HCT116 (cell line): ENCODE results near the gene RNPS1. TPM values are rescaled to one million over a fixed set of nuclear protein-coding genes. Genes with fewer than 3 reads are reported as not detected.

Source experiments
- ATAC-seq: fragments of 200-7000 bp; cut with Tn5 transposase; 2 replicates; pipeline ENCODE4 v1.9.1; 2020; ENCODE audit warnings: mild to moderate bottlenecking, moderate library complexity
- BruUV-seq: library from RNA; stranded (reverse); fragments of 400-500 nt; replicated peaks from 2 replicates; lab custom pipeline; 2021; lab: Mats Ljungman, UMichigan
- CTCF ChIA-PET: fragments of 300-600 bp; sonication (Branson Sonifier 250); formaldehyde crosslinking; loops from one replicate; lab custom pipeline; 2021; ENCODE audit warnings: antibody characterized with exemption; lab: Charles Lee
- POLR2A ChIA-PET: fragments of 300-600, 350-600 bp; sonication (Branson Sonifier 250); formaldehyde crosslinking; loops from one replicate; lab custom pipeline; 2021; ENCODE audit warnings: antibody characterized with exemption; lab: Charles Lee
- RAD21 ChIA-PET, 2 experiments: fragments of 300-600 bp; sonication (Branson Sonifier 250); formaldehyde crosslinking; loops; one replicate each; lab custom pipeline; 2023; ENCODE audit warnings: low total read pairs in 2 of 2; ENCODE audit not compliant: uncharacterized antibody in 2 of 2, unreplicated experiment in 2 of 2, low non-redundant PET in 1 of 2; lab: Charles Lee
- DNase-seq: peaks from one replicate; pipeline ENCODE4 v3.0.0-alpha.2; 2010; ENCODE audit warnings: low read depth, low spot score
- H2AFZ ChIP-seq: fragments of 200-600 bp; shearing (Covaris generic), sonication (generic); 2 replicates; pipeline ENCODE4 v1.6.1; 2017; ENCODE audit warnings: low read depth, mixed run types, mixed read lengths, antibody characterized with exemption, low read length; ENCODE audit not compliant: poor library complexity, severe bottlenecking
- H3K27ac ChIP-seq: 2 replicates; pipeline ENCODE4 v1.5.1; 2012; ENCODE audit warnings: low read depth, low read length
- H3K27me3 ChIP-seq: fragments of 200-600 bp; sonication (generic); 2 replicates; pipeline ENCODE4 v1.6.1; 2016; ENCODE audit warnings: mixed run types, low read length, mixed read lengths; ENCODE audit not compliant: insufficient read depth
- H3K36me3 ChIP-seq, 2 experiments: fragments of 200-500 bp in 1 of 2; fragments of 200-600 bp in 1 of 2; sonication (Bioruptor generic) in 1 of 2; sonication (generic) in 1 of 2; 2 replicates each; pipeline versions ENCODE4 v1.5.1 to v1.6.1; 2014 to 2016; ENCODE audit warnings: low read length in 2 of 2, inconsistent platforms in 1 of 2, mixed read lengths in 1 of 2, mixed run types in 1 of 2; ENCODE audit not compliant: insufficient read depth in 2 of 2, control insufficient read depth in 1 of 2
- H3K4me1 ChIP-seq, 2 experiments: fragments of 200-600 bp in 1 of 2; sonication (generic) in 1 of 2; 2 replicates each; pipeline versions ENCODE4 v1.5.1 to v1.6.1; 2012 to 2017; ENCODE audit warnings: low read length in 2 of 2, inconsistent platforms in 1 of 2, mild to moderate bottlenecking in 1 of 2, mixed read lengths in 1 of 2, mixed run types in 1 of 2, moderate library complexity in 1 of 2; ENCODE audit not compliant: insufficient read depth in 2 of 2, control insufficient read depth in 1 of 2
- H3K4me2 ChIP-seq: fragments of 200-600 bp; sonication (generic); 2 replicates; pipeline ENCODE4 v1.6.1; 2017; ENCODE audit warnings: mixed run types, low read length, mixed read lengths
- H3K4me3 ChIP-seq, 2 experiments: fragments of 200-600 bp in 1 of 2; sonication (generic) in 1 of 2; replicated peaks in 1 of 2; 2 replicates each; pipeline ENCODE4 v1.5.1; 2011 to 2016; ENCODE audit warnings: low read length in 2 of 2, control low read depth in 1 of 2, low read depth in 1 of 2, mild to moderate bottlenecking in 1 of 2, mixed read lengths in 1 of 2, mixed run types in 1 of 2
- H3K79me2 ChIP-seq: fragments of 200-600 bp; sonication (generic); 2 replicates; pipeline ENCODE4 v1.6.1; 2017; ENCODE audit warnings: mild to moderate bottlenecking, mixed run types, low read length, moderate library complexity, mixed read lengths; ENCODE audit not compliant: insufficient read depth
- H3K9ac ChIP-seq: fragments of 200-600 bp; sonication (generic); 2 replicates; pipeline ENCODE4 v1.6.1; 2016; ENCODE audit warnings: low read length, mixed read lengths
- H3K9me2 ChIP-seq: fragments of 200-600 bp; sonication (generic), shearing (Covaris generic); 2 replicates; pipeline ENCODE4 v1.6.1; 2017; ENCODE audit warnings: mixed run types, mild to moderate bottlenecking, moderate library complexity; ENCODE audit not compliant: insufficient read depth
- H3K9me3 ChIP-seq, 2 experiments: fragments of 200-500 bp in 1 of 2; fragments of 200-600 bp in 1 of 2; sonication (Bioruptor generic) in 1 of 2; sonication (generic) in 1 of 2; 2 replicates each; pipeline ENCODE4 v1.6.1; 2014 to 2017; ENCODE audit warnings: low read length in 2 of 2, mixed read lengths in 2 of 2, inconsistent platforms in 1 of 2, low read depth in 1 of 2, mild to moderate bottlenecking in 1 of 2, mixed run types in 1 of 2, moderate library complexity in 1 of 2; ENCODE audit not compliant: control insufficient read depth in 1 of 2, insufficient read depth in 1 of 2
- H4K20me1 ChIP-seq: fragments of 200-600 bp; sonication (generic), shearing (Covaris generic); 2 replicates; pipeline ENCODE4 v1.6.1; 2017; ENCODE audit warnings: mixed run types, mild to moderate bottlenecking, moderate library complexity; ENCODE audit not compliant: insufficient read depth
- CBX3 ChIP-seq: IDR thresholded peaks from 2 replicates; pipeline ENCODE4 v1.6.1; 2012; ENCODE audit warnings: low read depth
- EZH2 ChIP-seq: fragments of 200-600 bp; sonication (generic); IDR thresholded peaks from 2 replicates; pipeline ENCODE4 v1.6.1; 2017; ENCODE audit warnings: antibody characterized with exemption, mixed run types
- EZH2phosphoT487 ChIP-seq: fragments of 200-600 bp; IDR thresholded peaks from 2 replicates; pipeline ENCODE4 v1.6.1; 2018; ENCODE audit warnings: antibody characterized with exemption, borderline replicate concordance
- SP1 ChIP-seq: IDR thresholded peaks from 2 replicates; pipeline ENCODE4 v1.6.1; 2012; ENCODE audit warnings: low read depth
- intact Hi-C: fragments of 100-400 bp; cut with micrococcal nuclease; formaldehyde crosslinking; loops from 2 replicates; pipeline ENCODE4 v1.10.0; 2022
- total RNA-seq: library from RNA; stranded (reverse); gene quantifications from one replicate; pipeline ENCODE4 v1.2.1, GENCODE V29; 2021; ENCODE audit not compliant: unreplicated experiment
- TF ChIP-seq, protein P1 (sequence below): IDR thresholded peaks from 2 replicates; pipeline ENCODE4 v1.6.1; 2011; ENCODE audit warnings: mild to moderate bottlenecking, low read length, moderate library complexity; ENCODE audit not compliant: insufficient replicate concordance; ENCODE audit errors: extremely low read depth
- TF ChIP-seq, protein P2 (sequence below): IDR thresholded peaks from 2 replicates; pipeline ENCODE4 v1.6.1; 2012
- TF ChIP-seq, protein P3 (sequence below): IDR thresholded peaks from 2 replicates; pipeline ENCODE4 v1.6.1; 2012

The RNPS1 gene
- total RNA-seq, 1 experiment from 2014 or later: 257 TPM

GRCh38 chr16:2297506-2297860, 29.6 kb upstream of the RNPS1 start:
- ATAC-seq (no peak), DNase-seq (no peak)
- no peak overlapping the region for H3K4me3 ChIP-seq
- H3K79me2 ChIP-seq: no peaks in the 10 kb centered on the region
- peaks cover 4% of the 10 kb centered on the region in 2 experiments; a peak in 2 of 4 replicates for H3K4me1 ChIP-seq
- TF ChIP-seq EZH2phosphoT487 (no peak), CBX3 (no peak), EZH2 (no peak), SP1 (no peak)
- TF ChIP-seq, protein P1, sequence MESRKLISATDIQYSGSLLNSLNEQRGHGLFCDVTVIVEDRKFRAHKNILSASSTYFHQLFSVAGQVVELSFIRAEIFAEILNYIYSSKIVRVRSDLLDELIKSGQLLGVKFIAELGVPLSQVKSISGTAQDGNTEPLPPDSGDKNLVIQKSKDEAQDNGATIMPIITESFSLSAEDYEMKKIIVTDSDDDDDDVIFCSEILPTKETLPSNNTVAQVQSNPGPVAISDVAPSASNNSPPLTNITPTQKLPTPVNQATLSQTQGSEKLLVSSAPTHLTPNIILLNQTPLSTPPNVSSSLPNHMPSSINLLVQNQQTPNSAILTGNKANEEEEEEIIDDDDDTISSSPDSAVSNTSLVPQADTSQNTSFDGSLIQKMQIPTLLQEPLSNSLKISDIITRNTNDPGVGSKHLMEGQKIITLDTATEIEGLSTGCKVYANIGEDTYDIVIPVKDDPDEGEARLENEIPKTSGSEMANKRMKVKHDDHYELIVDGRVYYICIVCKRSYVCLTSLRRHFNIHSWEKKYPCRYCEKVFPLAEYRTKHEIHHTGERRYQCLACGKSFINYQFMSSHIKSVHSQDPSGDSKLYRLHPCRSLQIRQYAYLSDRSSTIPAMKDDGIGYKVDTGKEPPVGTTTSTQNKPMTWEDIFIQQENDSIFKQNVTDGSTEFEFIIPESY: no peak
- TF ChIP-seq, protein P2, sequence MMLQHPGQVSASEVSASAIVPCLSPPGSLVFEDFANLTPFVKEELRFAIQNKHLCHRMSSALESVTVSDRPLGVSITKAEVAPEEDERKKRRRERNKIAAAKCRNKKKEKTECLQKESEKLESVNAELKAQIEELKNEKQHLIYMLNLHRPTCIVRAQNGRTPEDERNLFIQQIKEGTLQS: no peak
- TF ChIP-seq, protein P3, sequence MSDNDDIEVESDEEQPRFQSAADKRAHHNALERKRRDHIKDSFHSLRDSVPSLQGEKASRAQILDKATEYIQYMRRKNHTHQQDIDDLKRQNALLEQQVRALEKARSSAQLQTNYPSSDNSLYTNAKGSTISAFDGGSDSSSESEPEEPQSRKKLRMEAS: no peak
- no peak overlapping the region for H3K27ac ChIP-seq
- no peaks in the 10 kb centered on the region for H3K36me3 ChIP-seq
- H4K20me1 ChIP-seq: no peaks in the 10 kb centered on the region
- no peak overlapping the region for H2AFZ ChIP-seq
- no peak overlapping the region for H3K4me2 ChIP-seq
- CTCF ChIA-PET: no interaction called here
- RAD21 ChIA-PET: no interaction called here
- H3K9me2 ChIP-seq: no peaks in the 10 kb centered on the region
- H3K9ac ChIP-seq: no peak overlapping the region
- H3K27me3 ChIP-seq: no peaks in the 10 kb centered on the region
- POLR2A ChIA-PET: no interaction called here
- BruUV-seq: no TSS peak
- intact Hi-C loops: loop anchor here (10.0 kb wide), 1 partner anchor 127 kb away; the partner anchor contains the start of gene CCNF
- H3K9me3 ChIP-seq: no peaks in the 10 kb centered on the region
